Activated CD4-positive, alpha-beta T cell treated with anti-CD3 and anti-CD28 coated beads, Interleukin-2, amount 10 ng/mL, durations not matched to agents 7 days and 5 days (primary cell): ENCODE results near the gene TXNRD3. TPM values are rescaled to one million over a fixed set of nuclear protein-coding genes. Genes with fewer than 3 reads are reported as not detected.
"Not testable (repeated sequence)": the region's sequence is repeated elsewhere in the genome, so short reads cannot be mapped to it uniquely, and the experiment has no call there.

Source experiments
- CTCF ChIA-PET: fragments of 350-600 bp; sonication (Branson Sonifier 250); formaldehyde crosslinking; loops from one replicate; lab custom pipeline; 2021; ENCODE audit warnings: antibody characterized with exemption; lab: Charles Lee
- POLR2A ChIA-PET: fragments of 350-600 bp; sonication (Branson Sonifier 250); formaldehyde crosslinking; loops from one replicate; lab custom pipeline; 2021; ENCODE audit warnings: antibody characterized with exemption; lab: Charles Lee
- DNase-seq: peaks from one replicate; pipeline ENCODE4 v3.0.0-alpha.2; 2020
- H3K27ac Mint-ChIP-seq: one replicate; pipeline ENCODE4 v1.8.0; 2021; ENCODE audit warnings: mild to moderate bottlenecking, moderate library complexity, mixed read lengths
- H3K27me3 Mint-ChIP-seq: one replicate; pipeline ENCODE4 v1.8.0; 2021; ENCODE audit warnings: mixed read lengths
- H3K36me3 Mint-ChIP-seq: one replicate; pipeline ENCODE4 v1.8.0; 2021; ENCODE audit warnings: low read depth, mixed read lengths
- H3K4me1 Mint-ChIP-seq: one replicate; pipeline ENCODE4 v1.8.0; 2021; ENCODE audit warnings: mixed read lengths
- H3K4me3 Mint-ChIP-seq: one replicate; pipeline ENCODE4 v1.8.0; 2021; ENCODE audit warnings: mild to moderate bottlenecking, moderate library complexity, mixed read lengths
- H3K9me3 Mint-ChIP-seq: one replicate; pipeline ENCODE4 v1.8.0; 2021; ENCODE audit warnings: mixed read lengths
- total RNA-seq, 2 experiments: library from RNA; stranded (reverse); gene quantifications; one replicate each; pipeline ENCODE4 v1.2.3, GENCODE V29; 2021

Gene TXNRD3
- total RNA-seq, 2 experiments from 2014 or later, result 0.94 to 1.3 TPM

DNA sequence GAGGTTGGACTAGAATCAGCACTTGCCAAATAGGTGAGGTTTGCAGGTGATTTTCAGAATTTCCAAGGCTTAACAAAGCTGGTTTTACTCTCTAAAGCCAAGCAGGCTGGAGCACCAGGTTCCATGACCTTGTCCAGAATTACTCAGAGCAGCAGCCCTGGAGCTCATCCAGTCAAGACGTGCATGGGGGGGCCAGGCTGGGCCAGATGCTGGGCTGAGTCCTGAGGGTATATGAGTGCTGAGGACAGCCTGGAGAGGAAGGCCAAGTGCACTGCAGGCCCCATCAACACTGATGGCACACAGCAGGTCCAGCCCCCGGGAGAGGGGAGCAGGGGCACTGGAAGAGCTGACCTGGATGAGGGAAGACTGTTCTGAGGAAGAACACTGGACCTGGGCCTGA, 3.0 kb upstream of the TXNRD3 start:
- H3K9me3 Mint-ChIP-seq, result no peaks in the 10 kb centered on the region
- ChIA-PET CTCF (interaction anchor here (0.8 to 3.2 kb wide), 5 partner anchors 9 to 21 kb away, joined by 3 to 11 read pairs (median 3); no protein-coding TSS in a partner anchor), POLR2A (no interaction called here)
- H3K36me3 Mint-ChIP-seq, result no peaks in the 10 kb centered on the region
- peaks cover 10% of the 10 kb centered on the region for H3K27me3 Mint-ChIP-seq
- H3K4me1 Mint-ChIP-seq, result peaks cover 6% of the 10 kb centered on the region
- H3K27ac Mint-ChIP-seq, result no peak overlapping the region
- DNase-seq, result no peak
- H3K4me3 Mint-ChIP-seq, result no peak overlapping the region

DNA sequence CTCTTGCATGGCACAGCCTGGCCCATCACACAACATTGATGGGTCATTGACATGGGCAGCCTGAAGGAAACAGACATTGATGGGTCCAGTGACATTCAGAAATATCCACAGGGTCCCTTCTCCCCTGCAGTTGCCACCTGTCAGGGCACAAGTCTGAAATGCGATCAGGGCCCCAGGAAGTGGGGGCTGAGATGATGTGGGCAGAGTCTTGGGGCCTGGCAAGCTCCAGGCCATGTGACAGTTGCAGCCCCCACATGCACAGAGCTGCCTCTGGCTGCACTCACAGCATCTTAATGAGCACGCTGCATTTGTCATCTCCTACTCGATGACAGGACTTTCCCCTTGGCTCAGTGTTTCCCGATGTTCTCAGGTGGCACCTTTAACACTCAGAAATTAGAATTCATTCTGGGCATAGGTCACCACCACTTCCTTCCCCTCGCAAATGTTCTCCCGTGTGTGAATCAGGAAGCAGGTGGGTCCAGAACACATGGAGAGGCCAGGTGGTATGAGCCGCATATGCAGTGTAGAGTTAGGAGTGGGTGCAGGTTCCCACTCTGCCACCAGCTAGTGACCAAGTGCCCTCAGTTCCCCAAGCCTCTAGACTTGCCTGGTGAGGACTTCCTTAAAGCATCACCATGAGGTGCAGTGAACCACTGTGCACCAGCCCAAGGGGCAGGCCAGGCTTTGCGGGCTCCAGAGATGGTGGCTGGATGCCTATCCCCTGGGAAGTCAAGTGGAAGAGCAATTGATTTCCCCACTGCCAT, 1.6 kb upstream of the TXNRD3 start:
- Mint-ChIP-seq H3K27me3 (peaks cover 12% of the 10 kb centered on the region), H3K27ac (no peak overlapping the region), H3K4me3 (no peak overlapping the region), H3K36me3 (no peaks in the 10 kb centered on the region), H3K9me3 (no peaks in the 10 kb centered on the region), H3K4me1 (peaks cover 6% of the 10 kb centered on the region)
- no peak for DNase-seq
- ChIA-PET POLR2A (no interaction called here), CTCF (interaction anchor here (0.7 to 1.4 kb wide), 2 partner anchors 10 to 44 kb away, joined by 3 read pairs; no protein-coding TSS in a partner anchor)

GRCh38 chr3:126655887-126656286, 963 bp upstream of the TXNRD3 start:
- peaks cover 6% of the 10 kb centered on the region for H3K4me1 Mint-ChIP-seq
- H3K27me3 Mint-ChIP-seq, result peaks cover 12% of the 10 kb centered on the region
- H3K27ac Mint-ChIP-seq, result no peak overlapping the region
- DNase-seq, result no peak
- ChIA-PET POLR2A (no interaction called here), CTCF (no interaction called here)
- no peaks in the 10 kb centered on the region for H3K9me3 Mint-ChIP-seq
- no peaks in the 10 kb centered on the region for H3K36me3 Mint-ChIP-seq
- no peak overlapping the region for H3K4me3 Mint-ChIP-seq

DNA sequence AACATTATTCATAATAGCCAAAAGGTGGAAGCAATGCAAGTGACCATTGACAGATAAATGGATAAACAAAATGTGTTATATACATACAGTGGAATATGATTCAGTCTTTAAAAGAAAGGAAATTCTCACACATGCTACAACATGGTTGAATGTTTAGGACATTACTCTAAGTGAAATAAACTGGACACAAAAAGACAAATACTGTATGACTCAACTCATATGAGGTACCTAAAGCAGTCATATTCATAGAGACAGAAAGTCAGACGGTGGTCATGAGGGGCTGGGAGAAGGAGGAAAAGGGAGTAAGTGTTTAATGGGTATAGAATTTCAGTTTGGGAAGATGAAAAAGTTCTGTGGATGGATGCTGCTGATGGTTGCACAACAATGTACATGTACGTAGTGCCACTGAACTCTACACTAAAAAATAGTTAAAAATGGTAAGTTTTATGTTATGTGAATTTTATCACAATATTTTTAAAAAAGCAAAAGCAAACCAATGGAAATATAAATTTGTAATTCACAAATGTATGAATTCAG, 5.3 kb downstream of the TXNRD3 start:
- CTCF ChIA-PET, result no interaction called here
- Mint-ChIP-seq H3K36me3 (no peaks in the 10 kb centered on the region), H3K27me3 (peaks cover 15% of the 10 kb centered on the region)

DNA sequence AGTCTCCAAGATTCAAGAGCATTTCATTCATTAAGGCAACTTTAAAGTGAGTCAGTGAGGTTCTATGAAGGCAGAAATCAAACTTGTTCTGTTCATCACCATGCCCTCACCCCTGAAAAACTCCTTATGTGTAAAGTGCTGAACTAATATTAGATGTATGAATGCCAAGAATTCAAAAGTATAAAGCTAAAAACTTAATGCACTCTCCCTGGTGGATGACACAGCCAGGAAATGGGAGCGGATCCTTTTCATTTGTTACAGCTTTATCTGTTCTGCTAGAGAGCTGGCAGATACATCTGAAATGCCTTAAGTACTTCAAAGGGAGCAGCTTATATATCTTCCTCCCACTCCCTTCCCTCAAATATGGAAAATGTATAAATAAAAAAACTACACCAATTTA, 8.2 kb downstream of the TXNRD3 start:
- POLR2A ChIA-PET, result no interaction called here
- H3K4me1 Mint-ChIP-seq, result no peaks in the 10 kb centered on the region
- no peaks in the 10 kb centered on the region for H3K36me3 Mint-ChIP-seq
- no peaks in the 10 kb centered on the region for H3K9me3 Mint-ChIP-seq
- H3K4me3 Mint-ChIP-seq, result no peak overlapping the region
- CTCF ChIA-PET, result interaction anchor here (0.9 to 1.0 kb wide), 2 partner anchors 13 to 808 kb away, joined by 3 to 4 read pairs; no protein-coding TSS in a partner anchor
- H3K27me3 Mint-ChIP-seq, result peaks cover 5% of the 10 kb centered on the region
- H3K27ac Mint-ChIP-seq, result no peak overlapping the region
- DNase-seq, result no peak

More for the DNA sequence above, 5.3 kb downstream of the TXNRD3 start:
- no peak for DNase-seq
- Mint-ChIP-seq H3K27ac (no peak overlapping the region), H3K9me3 (no peaks in the 10 kb centered on the region), H3K4me3 (no peak overlapping the region), H3K4me1 (peaks cover 4% of the 10 kb centered on the region)
- POLR2A ChIA-PET, result no interaction called here

GRCh38 chr3:126644615-126645014, 10.3 kb downstream of the TXNRD3 start:
- H3K27ac Mint-ChIP-seq, result no peak overlapping the region
- POLR2A ChIA-PET, result no interaction called here
- CTCF ChIA-PET, result interaction anchor here (0.8 to 1.3 kb wide), 2 partner anchors 10 to 41 kb away, joined by 3 to 4 read pairs; partner anchors contain the start of gene TXNRD3
- peaks cover 5% of the 10 kb centered on the region for H3K27me3 Mint-ChIP-seq
- H3K4me3 Mint-ChIP-seq, result no peak overlapping the region
- no peaks in the 10 kb centered on the region for H3K9me3 Mint-ChIP-seq
- no peaks in the 10 kb centered on the region for H3K36me3 Mint-ChIP-seq
- H3K4me1 Mint-ChIP-seq, result no peaks in the 10 kb centered on the region
- DNase-seq, result no peak

DNA sequence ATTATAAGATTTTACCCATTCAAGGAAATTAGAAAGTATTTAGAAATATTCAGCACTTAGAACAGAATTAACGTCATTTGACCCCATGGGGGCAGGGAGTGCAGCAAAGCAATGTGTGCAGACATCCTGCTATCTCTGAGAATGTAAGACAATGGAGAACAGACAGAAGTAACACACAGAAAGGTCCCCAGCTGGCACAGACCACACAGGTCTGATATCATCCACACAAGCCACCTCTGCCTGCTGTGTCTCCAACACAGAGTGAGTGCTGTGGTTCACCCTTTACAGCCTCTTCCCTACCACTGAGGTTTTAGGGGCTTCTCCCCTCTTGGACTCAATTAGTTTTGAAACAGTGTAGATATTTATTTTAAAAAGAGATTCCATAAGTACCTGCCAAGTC, 16.1 kb downstream of the TXNRD3 start:
- Mint-ChIP-seq H3K36me3 (no peaks in the 10 kb centered on the region), H3K4me3 (no peak overlapping the region), H3K9me3 (no peaks in the 10 kb centered on the region), H3K27ac (no peak overlapping the region), H3K27me3 (no peaks in the 10 kb centered on the region), H3K4me1 (no peaks in the 10 kb centered on the region)
- no peak for DNase-seq
- ChIA-PET CTCF (no interaction called here), POLR2A (no interaction called here)

- ChIA-PET CTCF (no interaction called here), POLR2A (no interaction called here)
- H3K36me3 Mint-ChIP-seq, result no peaks in the 10 kb centered on the region
- no peaks in the 10 kb centered on the region for H3K4me1 Mint-ChIP-seq
- H3K27me3 Mint-ChIP-seq, result no peaks in the 10 kb centered on the region
- no peak for DNase-seq
- H3K27ac Mint-ChIP-seq, result no peak overlapping the region
- H3K4me3 Mint-ChIP-seq, result no peak overlapping the region
- H3K9me3 Mint-ChIP-seq, result no peaks in the 10 kb centered on the region
Measured at GRCh38 chr3:126636436-126636835, 18.5 kb downstream of the TXNRD3 start.

GRCh38 chr3:126634803-126635202, 20.1 kb downstream of the TXNRD3 start:
- Mint-ChIP-seq H3K27ac (no peak overlapping the region), H3K4me3 (no peak overlapping the region), H3K36me3 (no peaks in the 10 kb centered on the region), H3K4me1 (peaks cover 4% of the 10 kb centered on the region), H3K27me3 (no peaks in the 10 kb centered on the region), H3K9me3 (no peaks in the 10 kb centered on the region)
- no peak for DNase-seq
- ChIA-PET CTCF (no interaction called here), POLR2A (no interaction called here)

- H3K27me3 Mint-ChIP-seq, result no peaks in the 10 kb centered on the region
- ChIA-PET POLR2A (no interaction called here), CTCF (no interaction called here)
- no peaks in the 10 kb centered on the region for H3K36me3 Mint-ChIP-seq
- no peak overlapping the region for H3K4me3 Mint-ChIP-seq
- no peak overlapping the region for H3K27ac Mint-ChIP-seq
- no peaks in the 10 kb centered on the region for H3K9me3 Mint-ChIP-seq
- no peak for DNase-seq
- H3K4me1 Mint-ChIP-seq, result peaks cover 9% of the 10 kb centered on the region
Measured at GRCh38 chr3:126630020-126630419, 24.9 kb downstream of the TXNRD3 start.

DNA sequence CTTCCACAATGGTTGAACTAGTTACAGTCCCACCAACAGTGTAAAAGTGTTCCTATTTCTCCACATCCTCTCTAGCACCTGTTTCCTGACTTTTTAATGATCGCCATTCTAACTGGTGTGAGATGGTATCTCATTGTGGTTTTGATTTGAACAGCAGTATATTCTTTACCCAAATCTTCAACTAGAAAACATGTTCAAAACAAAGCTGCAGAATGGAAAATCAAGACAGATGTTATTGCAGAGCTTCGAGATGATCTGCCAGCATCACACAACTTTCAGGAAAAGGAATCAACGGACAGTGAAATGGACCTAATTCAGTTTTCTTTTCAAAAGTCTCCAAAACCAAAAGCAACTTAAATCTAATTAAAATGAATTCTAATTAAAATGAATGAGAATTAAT, 29.2 kb downstream of the TXNRD3 start:
- H3K27ac Mint-ChIP-seq, DNase-seq, H3K4me3 Mint-ChIP-seq, H3K4me1 Mint-ChIP-seq, H3K9me3 Mint-ChIP-seq, H3K27me3 Mint-ChIP-seq, POLR2A ChIA-PET, H3K36me3 Mint-ChIP-seq, CTCF ChIA-PET: not testable (repeated sequence)

DNA sequence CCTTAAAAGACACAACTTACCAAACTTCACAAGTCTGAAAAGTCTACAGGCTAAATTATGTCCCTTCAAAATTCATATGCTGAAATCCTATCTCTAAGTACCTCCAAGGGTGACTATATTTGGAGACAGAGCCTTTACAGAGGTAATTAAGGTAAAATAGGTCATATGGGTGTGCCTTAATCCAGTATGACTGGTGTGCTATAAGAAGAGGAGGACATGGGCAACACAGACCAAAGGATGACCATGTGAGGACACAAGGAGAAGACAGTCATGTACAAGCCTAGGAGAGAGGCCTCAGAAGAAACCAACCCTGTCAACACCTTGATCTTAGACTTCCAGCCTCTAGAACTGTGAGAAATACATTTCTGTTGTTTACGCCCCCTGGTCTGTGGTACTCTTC, 32.2 kb downstream of the TXNRD3 start:
- no peaks in the 10 kb centered on the region for H3K36me3 Mint-ChIP-seq
- no peak overlapping the region for H3K27ac Mint-ChIP-seq
- H3K9me3 Mint-ChIP-seq, result no peaks in the 10 kb centered on the region
- ChIA-PET CTCF (interaction anchor here (1.6 kb wide), 1 partner anchor 10 kb away, joined by 4 read pairs; no protein-coding TSS in a partner anchor), POLR2A (no interaction called here)
- no peaks in the 10 kb centered on the region for H3K27me3 Mint-ChIP-seq
- no peak overlapping the region for H3K4me3 Mint-ChIP-seq
- no peak for DNase-seq
- H3K4me1 Mint-ChIP-seq, result peaks cover 1% of the 10 kb centered on the region

DNA sequence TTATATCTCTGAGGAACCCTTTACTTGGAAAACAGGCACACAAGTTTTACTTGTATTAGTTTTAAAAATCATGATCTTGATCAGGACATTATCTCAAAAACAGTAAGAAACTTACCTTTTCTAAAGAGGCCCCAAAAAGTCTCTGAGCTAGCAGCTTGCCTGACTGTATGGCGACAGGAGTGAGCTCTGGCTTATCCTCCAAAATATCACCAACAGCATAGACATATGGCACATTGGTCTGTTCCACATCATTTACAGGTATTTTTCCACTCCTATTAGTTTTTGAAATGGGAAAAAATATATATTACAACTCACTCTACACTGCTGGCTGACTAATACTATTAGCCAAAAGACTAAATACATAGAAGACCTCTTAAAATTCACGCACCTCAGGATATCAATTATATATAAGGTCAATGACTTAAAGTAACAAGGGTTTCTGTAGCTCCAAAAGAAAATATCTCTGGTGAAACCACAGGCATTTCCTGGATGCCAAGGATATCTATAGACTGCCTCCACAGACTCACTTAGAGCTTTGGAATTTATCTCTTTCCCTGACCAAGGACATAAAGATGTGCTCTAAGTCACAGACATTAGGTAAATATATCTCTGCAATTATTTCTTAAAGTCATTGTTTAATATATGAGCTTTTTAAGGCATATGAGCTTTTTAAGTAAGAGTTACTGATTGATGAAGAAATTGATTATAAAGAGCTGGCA, 33.1 kb downstream of the TXNRD3 start:
- no peaks in the 10 kb centered on the region for H3K36me3 Mint-ChIP-seq
- no peak overlapping the region for H3K4me3 Mint-ChIP-seq
- no peak for DNase-seq
- H3K4me1 Mint-ChIP-seq, result peaks cover 10% of the 10 kb centered on the region
- H3K27me3 Mint-ChIP-seq, result no peaks in the 10 kb centered on the region
- ChIA-PET POLR2A (no interaction called here), CTCF (interaction anchor here (1.6 kb wide), 1 partner anchor 9 kb away, joined by 4 read pairs; no protein-coding TSS in a partner anchor)
- no peaks in the 10 kb centered on the region for H3K9me3 Mint-ChIP-seq
- no peak overlapping the region for H3K27ac Mint-ChIP-seq
